HG02571 (cell line): Measurements from ENCODE around the gene DLG2.

ENCODE experiments used
- ATAC-seq: cut with Tn5 transposase; IDR thresholded peaks from one replicate; pipeline ENCODE4 v1.9.1; 2021; ENCODE audit warnings: mild to moderate bottlenecking, moderate library complexity; ENCODE audit not compliant: unreplicated experiment

Gene DLG2

GRCh38 chr11:83852775-83853442 lies 1774.2 kb downstream of the DLG2 start:
- no peak for ATAC-seq

GRCh38 chr11:83852012-83852411 lies 1775.1 kb downstream of the DLG2 start:
- ATAC-seq = no peak

GRCh38 chr11:83847467-83848034 lies 1779.6 kb downstream of the DLG2 start:
- ATAC-seq = no peak

- ATAC-seq = no peak
Observed at GRCh38 chr11:83845797-83846196, 1781.3 kb downstream of the DLG2 start.

- no peak for ATAC-seq
Observed at GRCh38 chr11:83840326-83840725, 1786.8 kb downstream of the DLG2 start.

GRCh38 chr11:83836883-83837654 lies 1790.1 kb downstream of the DLG2 start:
- peak; percentile 74 for ATAC-seq

- ATAC-seq = no peak
Observed at GRCh38 chr11:83836065-83836464, 1791.1 kb downstream of the DLG2 start.

GRCh38 chr11:83835423-83835822 lies 1791.7 kb downstream of the DLG2 start:
- peak; percentile 75 for ATAC-seq

GRCh38 chr11:83831929-83832328 lies 1795.2 kb downstream of the DLG2 start:
- no peak for ATAC-seq

- peak; percentile 68 for ATAC-seq
Observed at GRCh38 chr11:83827940-83828554, 1799.1 kb downstream of the DLG2 start.

- ATAC-seq = no peak
Observed at GRCh38 chr11:83827520-83827919, 1799.6 kb downstream of the DLG2 start.

- ATAC-seq = no peak
Observed at GRCh38 chr11:83826078-83826477, 1801.1 kb downstream of the DLG2 start.

GRCh38 chr11:83823461-83824025 lies 1803.6 kb downstream of the DLG2 start:
- ATAC-seq = no peak

- ATAC-seq = no peak
Observed at GRCh38 chr11:83819931-83820549, 1807.1 kb downstream of the DLG2 start.

GRCh38 chr11:83818349-83818748 lies 1808.8 kb downstream of the DLG2 start:
- ATAC-seq = no peak

- ATAC-seq = no peak
Observed at GRCh38 chr11:83816572-83817187, 1810.5 kb downstream of the DLG2 start.

GRCh38 chr11:83815736-83816135 lies 1811.4 kb downstream of the DLG2 start:
- no peak for ATAC-seq

GRCh38 chr11:83813296-83813695 lies 1813.8 kb downstream of the DLG2 start:
- ATAC-seq = no peak

- ATAC-seq = no peak
Observed at GRCh38 chr11:83809274-83809673, 1817.9 kb downstream of the DLG2 start.

- ATAC-seq = no peak
Observed at GRCh38 chr11:83801799-83802198, 1825.3 kb downstream of the DLG2 start.
